HUES6 (cell line): Measurements from ENCODE around the gene SLC36A2.

Experiments used
- H3K27ac ChIP-seq: 2 replicates; pipeline ENCODE4 v1.7.0; 2013; ENCODE audit warnings: low read depth, mild to moderate bottlenecking, low read length, inconsistent platforms
- H3K27me3 ChIP-seq: 2 replicates; pipeline ENCODE4 v1.6.1; 2013; ENCODE audit warnings: low read length; ENCODE audit not compliant: control insufficient read depth, insufficient read depth
- H3K36me3 ChIP-seq: 2 replicates; pipeline ENCODE4 v1.6.1; 2013; ENCODE audit warnings: low read length; ENCODE audit not compliant: control insufficient read depth, insufficient read depth
- H3K4me1 ChIP-seq: 2 replicates; pipeline ENCODE4 v1.6.1; 2013; ENCODE audit warnings: low read length; ENCODE audit not compliant: control insufficient read depth, insufficient read depth
- H3K4me3 ChIP-seq: 2 replicates; pipeline ENCODE4 v1.5.1; 2013; ENCODE audit warnings: low read depth, low read length
- H3K9ac ChIP-seq: one replicate; pipeline ENCODE4 v1.6.1; 2013; ENCODE audit warnings: mild to moderate bottlenecking, low read length
- H3K9me3 ChIP-seq: 2 replicates; pipeline ENCODE4 v1.6.1; 2013; ENCODE audit warnings: low read depth, low read length; ENCODE audit not compliant: control insufficient read depth, insufficient read depth

SLC36A2 gene

GRCh38 chr5:151283120-151283825 is 64.1 kb downstream of the SLC36A2 start:
- no peaks in the 10 kb centered on the region for H3K36me3 ChIP-seq
- H3K9ac ChIP-seq = no peak overlapping the region
- no peaks in the 10 kb centered on the region for H3K9me3 ChIP-seq
- peaks cover 6% of the 10 kb centered on the region for H3K4me1 ChIP-seq
- no peak overlapping the region for H3K4me3 ChIP-seq
- no peaks in the 10 kb centered on the region for H3K27me3 ChIP-seq
- no peak overlapping the region for H3K27ac ChIP-seq

DNA sequence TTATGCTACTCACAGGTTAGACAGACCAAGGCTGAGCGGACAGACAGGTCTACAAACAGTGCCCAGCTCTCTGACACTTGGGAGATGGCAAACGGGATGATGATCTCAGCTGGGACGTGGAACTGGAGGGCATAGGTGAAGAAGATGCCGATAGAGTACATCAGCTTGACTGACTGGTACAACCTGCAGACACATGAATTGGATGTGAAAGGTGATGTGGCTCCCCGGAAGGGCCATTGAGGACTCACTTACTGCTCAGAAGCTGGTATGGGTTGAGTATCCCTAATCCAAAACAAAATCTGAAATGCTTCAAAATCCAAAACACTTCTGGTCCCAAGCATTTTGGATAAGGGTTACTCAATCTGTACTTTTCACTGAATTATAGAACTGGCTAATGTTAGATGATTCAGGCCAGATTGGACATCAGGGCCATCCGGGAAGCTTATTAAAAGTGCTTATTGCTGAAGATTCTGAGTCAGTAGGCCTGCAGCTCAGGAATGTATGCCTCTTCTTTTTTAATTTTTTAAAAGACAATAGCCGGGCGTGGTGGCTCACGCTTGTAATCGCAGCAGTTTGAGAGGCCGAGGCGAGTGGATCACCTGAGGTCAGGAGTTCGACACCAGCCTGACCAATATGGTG is 66.2 kb downstream of the SLC36A2 start:
- H3K27me3 ChIP-seq = no peaks in the 10 kb centered on the region
- H3K4me1 ChIP-seq = no peaks in the 10 kb centered on the region
- H3K9ac ChIP-seq = no peak overlapping the region
- H3K27ac ChIP-seq = no peak overlapping the region
- H3K9me3 ChIP-seq = no peaks in the 10 kb centered on the region
- no peak overlapping the region for H3K4me3 ChIP-seq
- no peaks in the 10 kb centered on the region for H3K36me3 ChIP-seq

DNA sequence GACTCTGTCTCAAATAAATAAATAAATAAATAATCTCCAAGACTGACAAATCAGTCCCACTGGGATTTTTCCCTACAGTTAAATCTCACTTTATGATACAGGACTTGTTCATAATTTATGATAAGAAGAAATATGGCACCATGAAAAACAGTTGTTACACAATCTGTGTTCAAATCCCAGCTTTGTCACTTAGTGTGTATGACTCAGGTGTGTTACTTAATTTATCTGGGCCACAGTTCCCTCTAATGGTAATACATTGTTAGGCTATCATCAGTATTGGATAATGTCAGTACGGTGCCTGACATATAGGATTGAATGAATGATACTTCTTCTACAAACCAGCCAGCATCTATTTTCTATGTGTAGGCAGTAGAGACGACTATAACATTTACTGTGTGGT is 66.9 kb downstream of the SLC36A2 start:
- H3K9ac ChIP-seq = no peak overlapping the region
- H3K4me1 ChIP-seq = no peaks in the 10 kb centered on the region
- H3K9me3 ChIP-seq = no peaks in the 10 kb centered on the region
- no peaks in the 10 kb centered on the region for H3K27me3 ChIP-seq
- no peak overlapping the region for H3K4me3 ChIP-seq
- no peak overlapping the region for H3K27ac ChIP-seq
- H3K36me3 ChIP-seq = no peaks in the 10 kb centered on the region

GRCh38 chr5:151278845-151279244 is 68.5 kb downstream of the SLC36A2 start:
- H3K27me3 ChIP-seq = no peaks in the 10 kb centered on the region
- no peaks in the 10 kb centered on the region for H3K36me3 ChIP-seq
- no peaks in the 10 kb centered on the region for H3K9me3 ChIP-seq
- H3K27ac ChIP-seq = no peak overlapping the region
- H3K9ac ChIP-seq = no peak overlapping the region
- no peak overlapping the region for H3K4me3 ChIP-seq
- no peaks in the 10 kb centered on the region for H3K4me1 ChIP-seq

GRCh38 chr5:151275803-151276202 is 71.6 kb downstream of the SLC36A2 start:
- Histone ChIP-seq H3K36me3 (no peaks in the 10 kb centered on the region), H3K9ac (no peak overlapping the region)

DNA sequence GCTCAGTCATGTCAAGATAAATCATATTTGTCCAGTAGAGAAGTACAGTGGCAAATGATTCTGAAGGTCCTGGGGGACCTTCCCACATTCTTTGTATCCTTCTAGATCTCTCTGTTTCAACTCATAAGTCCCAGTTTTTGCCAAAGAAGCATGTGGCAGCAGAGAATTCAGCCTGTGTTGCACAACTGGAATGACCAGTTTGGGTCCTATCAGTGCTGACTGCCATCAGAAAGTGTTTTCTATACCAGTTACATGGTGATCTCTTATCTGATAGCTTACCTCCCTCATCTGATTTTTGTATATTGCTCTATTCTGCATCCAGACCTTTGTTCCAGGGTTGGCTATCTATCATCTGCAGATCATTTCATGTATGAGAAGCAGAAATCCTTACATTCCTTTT is 72.7 kb downstream of the SLC36A2 start:
- no peaks in the 10 kb centered on the region for H3K27me3 ChIP-seq
- H3K27ac ChIP-seq = no peak overlapping the region
- no peaks in the 10 kb centered on the region for H3K4me1 ChIP-seq
- no peak overlapping the region for H3K4me3 ChIP-seq
- H3K9me3 ChIP-seq = no peaks in the 10 kb centered on the region
- no peak overlapping the region for H3K9ac ChIP-seq
- H3K36me3 ChIP-seq = no peaks in the 10 kb centered on the region; the same call in 1 of the 2 replicates

More at GRCh38 chr5:151275803-151276202, 71.6 kb downstream of the SLC36A2 start:
- Histone ChIP-seq H3K9me3 (no peaks in the 10 kb centered on the region), H3K27me3 (no peaks in the 10 kb centered on the region), H3K27ac (no peak overlapping the region), H3K4me1 (no peaks in the 10 kb centered on the region), H3K4me3 (no peak overlapping the region)

DNA sequence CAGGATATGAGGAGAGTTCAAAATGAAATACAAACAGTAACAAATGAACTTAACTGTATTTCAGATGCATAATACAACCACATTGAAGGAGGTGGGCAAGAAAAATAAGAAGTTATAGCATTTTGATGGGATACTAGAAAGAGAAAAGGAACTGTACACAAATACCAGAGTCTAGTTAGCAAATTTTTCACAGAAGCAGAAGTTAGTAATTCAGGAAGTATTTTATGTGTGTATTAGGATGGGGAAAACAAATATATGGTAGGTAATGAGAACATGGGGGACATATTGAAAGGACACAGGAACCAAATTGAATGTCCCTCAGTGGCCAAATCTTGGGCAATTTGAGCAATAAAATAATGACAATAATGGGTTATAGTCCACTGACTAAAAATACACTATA is 76.0 kb downstream of the SLC36A2 start:
- Histone ChIP-seq H3K27me3 (no peaks in the 10 kb centered on the region), H3K36me3 (peaks cover 16% of the 10 kb centered on the region), H3K9me3 (no peaks in the 10 kb centered on the region), H3K9ac (no peak overlapping the region), H3K4me3 (no peak overlapping the region), H3K27ac (no peak overlapping the region), H3K4me1 (no peaks in the 10 kb centered on the region)

GRCh38 chr5:151270599-151270998 is 76.8 kb downstream of the SLC36A2 start:
- no peaks in the 10 kb centered on the region for H3K4me1 ChIP-seq
- no peak overlapping the region for H3K4me3 ChIP-seq
- H3K9ac ChIP-seq = no peak overlapping the region
- H3K9me3 ChIP-seq = no peaks in the 10 kb centered on the region
- peaks cover 16% of the 10 kb centered on the region for H3K36me3 ChIP-seq
- H3K27ac ChIP-seq = no peak overlapping the region
- no peaks in the 10 kb centered on the region for H3K27me3 ChIP-seq

- Histone ChIP-seq H3K4me1 (no peaks in the 10 kb centered on the region), H3K36me3 (peaks cover 17% of the 10 kb centered on the region), H3K27me3 (no peaks in the 10 kb centered on the region), H3K9ac (no peak overlapping the region), H3K9me3 (no peaks in the 10 kb centered on the region), H3K4me3 (no peak overlapping the region), H3K27ac (no peak overlapping the region)
Observed at GRCh38 chr5:151267491-151268260, 79.7 kb downstream of the SLC36A2 start.
